Thyroid gland (tissue), 4 donors: ENCODE data around the gene LIN28B.

Experiments
- CTCF ChIP-seq, 6 experiments: fragments of 200-600 bp in 3 of 6; fragments of 450-650 bp in 3 of 6; sonication (generic) in 3 of 6; IDR thresholded peaks; one replicate each; pipeline ENCODE4 v1.5.1; 2016 to 2019; ENCODE audit warnings: antibody characterized with exemption in 6 of 6, mild to moderate bottlenecking in 2 of 6, inconsistent platforms in 1 of 6, moderate library complexity in 1 of 6
- POLR2A ChIP-seq, 2 donors: fragments of 450-650 bp; IDR thresholded peaks; one replicate each; pipeline ENCODE4 v1.6.1; 2017; ENCODE audit warnings: antibody characterized with exemption in 2 of 2, mild to moderate bottlenecking in 2 of 2, moderate library complexity in 1 of 2

GRCh38 chr6:104951677-104952076 is 5.2 kb upstream of the LIN28B start:
- TF ChIP-seq CTCF (IDR thresholded peaks at IDR 0.05) (no peak), POLR2A (IDR thresholded peaks at IDR 0.05) (no peak)
